ENCODE data around the gene COX6A1. TPM values are rescaled to one million over a fixed set of nuclear protein-coding genes. Genes with fewer than 3 reads are reported as not detected.
A peak's percentile ranks its signal among the peaks of the same experiment; 100 is the strongest.

COX6A1 gene
- total and polyA plus RNA-seq, 4 experiments from 2014 or later: 144 to 1,220 (median 493) TPM

DNA sequence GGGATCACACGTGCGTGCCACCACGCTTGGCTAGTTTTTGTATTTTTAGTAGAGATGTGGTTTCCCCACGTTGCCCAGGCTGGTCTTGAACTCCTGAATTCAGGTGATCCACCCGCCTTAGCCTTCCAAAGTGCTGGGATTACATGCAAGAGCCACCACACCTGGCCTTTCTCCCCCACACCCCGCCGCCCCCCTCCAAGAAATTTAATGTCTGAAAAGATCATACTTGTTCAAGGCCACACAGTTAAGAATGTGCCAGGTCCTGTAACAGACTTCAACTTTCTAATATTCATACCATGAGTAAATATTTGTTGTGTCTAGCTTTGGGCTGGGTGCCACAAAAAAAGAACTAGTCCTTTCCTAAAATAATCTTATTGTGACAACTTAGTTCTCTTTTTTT lies 17.4 kb downstream of the COX6A1 start:
- intact Hi-C loops (cut with micrococcal nuclease): no loop called here
- H3K27ac ChIP-seq (ENCODE audit: low read depth, low read length): no peak overlapping the region
- no peak overlapping the region for H3K4me3 ChIP-seq (ENCODE audit: low read length in 2 of 2)
- POLR2A ChIA-PET (ENCODE audit: partially characterized antibody): interaction anchor here (0.6 to 5.8 kb wide), 2 partner anchors 14 to 1601 kb away, joined by 3 to 28 read pairs; partner anchors contain the start of gene SRSF9
- H3K36me3 ChIP-seq (ENCODE audit: insufficient read depth, low read length): peaks cover 34% of the 10 kb centered on the region
- H3K9me3 ChIP-seq (ENCODE audit: control insufficient read depth in 1 of 2, low read length in 2 of 2): no peaks in the 10 kb centered on the region
- H3K36me3 Mint-ChIP-seq: peaks cover 27 to 52% of the 10 kb centered on the region in 2 donors
- CTCF ChIA-PET (ENCODE audit: partially characterized antibody): interaction anchor here (19.4 kb wide), 1 partner anchor 14 kb away, joined by 187 read pairs; the partner anchor contains the start of gene SRSF9
- H3K27me3 Mint-ChIP-seq: no peaks in the 10 kb centered on the region
- H3K27me3 ChIP-seq (ENCODE audit: insufficient read depth, low read length): no peaks in the 10 kb centered on the region
- H3K9me3 Mint-ChIP-seq: no peaks in the 10 kb centered on the region
- peaks cover 13% of the 10 kb centered on the region for H3K4me1 ChIP-seq (ENCODE audit: insufficient read depth, low read length)
- H3K27ac Mint-ChIP-seq: peak overlapping the region in 2 of 7 donors; percentile 22 to 62
- H3K4me1 Mint-ChIP-seq: peaks cover 0 to 11% (median 6%) of the 10 kb centered on the region in 4 donors
- no peak for DNase-seq
- H3K4me3 Mint-ChIP-seq: no peak overlapping the region

DNA sequence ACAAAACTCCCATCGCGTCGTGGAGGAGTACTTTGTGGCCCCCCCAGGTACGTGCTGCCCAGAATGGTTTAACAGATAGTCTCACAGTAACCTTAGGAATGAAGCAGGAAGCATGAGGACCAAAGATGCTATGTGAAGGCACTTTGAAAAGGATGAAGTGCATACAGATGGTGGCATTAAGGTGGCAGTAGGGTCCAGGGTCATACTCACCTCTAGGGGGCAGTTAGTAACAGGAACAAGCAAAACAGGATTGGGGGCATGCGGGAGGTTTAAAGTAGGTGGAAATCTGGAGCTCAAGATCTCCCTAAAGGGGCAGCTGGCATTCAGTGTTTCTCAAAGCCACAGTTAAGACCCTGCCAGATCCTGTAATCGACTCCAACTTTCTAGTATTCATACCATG lies 19.2 kb downstream of the COX6A1 start:
- Histone ChIP-seq H3K27ac (ENCODE audit: low read depth, low read length) (no peak overlapping the region), H3K27me3 (ENCODE audit: insufficient read depth, low read length) (no peaks in the 10 kb centered on the region), H3K36me3 (ENCODE audit: insufficient read depth, low read length) (peaks cover 37% of the 10 kb centered on the region), H3K9me3 (ENCODE audit: control insufficient read depth in 1 of 2, low read length in 2 of 2) (no peaks in the 10 kb centered on the region), H3K4me3 (ENCODE audit: low read length in 2 of 2) (no peak overlapping the region), H3K4me1 (ENCODE audit: insufficient read depth, low read length) (peaks cover 13% of the 10 kb centered on the region)
- ChIA-PET POLR2A (ENCODE audit: partially characterized antibody) (interaction anchor here (1.2 to 1.7 kb wide), 5 partner anchors 9 to 39 kb away, joined by 3 to 6 read pairs (median 5); partner anchors contain the start of genes COX6A1, DYNLL1 and SRSF9), CTCF (ENCODE audit: partially characterized antibody) (interaction anchor here (0.8 to 19.4 kb wide), 7 partner anchors 12 to 192 kb away, joined by 4 to 187 read pairs (median 5); partner anchors contain the start of genes COX6A1, GATC, POP5 and SRSF9)
- DNase-seq: no peak
- Mint-ChIP-seq H3K4me3 (no peak overlapping the region), H3K4me1 (peaks cover 0 to 11% (median 6%) of the 10 kb centered on the region in 4 donors), H3K36me3 (peaks cover 35 to 60% of the 10 kb centered on the region in 2 donors), H3K27me3 (no peaks in the 10 kb centered on the region), H3K27ac (peak overlapping the region in 2 of 7 donors; percentile 3 to 73), H3K9me3 (no peaks in the 10 kb centered on the region)
- intact Hi-C loops (cut with micrococcal nuclease): no loop called here

DNA sequence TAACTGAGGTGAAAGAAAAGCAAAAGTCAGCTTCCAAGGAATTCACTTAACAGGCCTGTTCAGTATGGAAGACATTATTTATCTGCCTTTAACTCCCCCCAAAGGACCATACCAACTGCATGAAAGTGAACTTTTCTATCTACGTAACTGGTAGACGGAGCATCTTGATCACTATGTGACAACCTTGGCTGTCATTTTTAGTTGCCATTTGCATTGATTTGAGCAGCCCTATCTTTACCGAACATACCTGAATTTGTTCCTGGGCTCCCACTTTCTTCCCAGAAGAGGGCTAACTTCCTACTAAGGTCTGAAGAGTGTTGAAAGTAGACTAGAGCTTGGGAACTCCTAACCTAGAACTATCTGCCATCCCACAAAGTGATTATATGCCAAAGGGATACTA lies 22.2 kb downstream of the COX6A1 start:
- no peaks in the 10 kb centered on the region for H3K9me3 Mint-ChIP-seq
- peaks cover under 1 to 16% (median 5%) of the 10 kb centered on the region in 4 donors for H3K4me1 Mint-ChIP-seq
- Histone ChIP-seq H3K27ac (ENCODE audit: low read depth, low read length) (no peak overlapping the region), H3K27me3 (ENCODE audit: insufficient read depth, low read length) (no peaks in the 10 kb centered on the region), H3K9me3 (ENCODE audit: control insufficient read depth in 1 of 2, low read length in 2 of 2) (no peaks in the 10 kb centered on the region), H3K36me3 (ENCODE audit: insufficient read depth, low read length) (peaks cover 58% of the 10 kb centered on the region), H3K4me1 (ENCODE audit: insufficient read depth, low read length) (no peaks in the 10 kb centered on the region), H3K4me3 (ENCODE audit: low read length in 2 of 2) (no peak overlapping the region)
- CTCF ChIA-PET (ENCODE audit: partially characterized antibody): interaction anchor here (1.0 to 19.4 kb wide), 4 partner anchors 9 to 36 kb away, joined by 3 to 187 read pairs (median 11); partner anchors contain the start of genes COX6A1, DYNLL1 and SRSF9
- intact Hi-C loops (cut with micrococcal nuclease): no loop called here
- no peak overlapping the region for H3K4me3 Mint-ChIP-seq
- H3K36me3 Mint-ChIP-seq: peaks cover 60 to 81% of the 10 kb centered on the region in 2 donors
- no peak overlapping the region for H3K27ac Mint-ChIP-seq
- POLR2A ChIA-PET (ENCODE audit: partially characterized antibody): interaction anchor here (2.9 kb wide), 1 partner anchor 9 kb away, joined by 15 read pairs; the partner anchor contains the start of gene SRSF9
- DNase-seq: no peak
- no peaks in the 10 kb centered on the region for H3K27me3 Mint-ChIP-seq

DNA sequence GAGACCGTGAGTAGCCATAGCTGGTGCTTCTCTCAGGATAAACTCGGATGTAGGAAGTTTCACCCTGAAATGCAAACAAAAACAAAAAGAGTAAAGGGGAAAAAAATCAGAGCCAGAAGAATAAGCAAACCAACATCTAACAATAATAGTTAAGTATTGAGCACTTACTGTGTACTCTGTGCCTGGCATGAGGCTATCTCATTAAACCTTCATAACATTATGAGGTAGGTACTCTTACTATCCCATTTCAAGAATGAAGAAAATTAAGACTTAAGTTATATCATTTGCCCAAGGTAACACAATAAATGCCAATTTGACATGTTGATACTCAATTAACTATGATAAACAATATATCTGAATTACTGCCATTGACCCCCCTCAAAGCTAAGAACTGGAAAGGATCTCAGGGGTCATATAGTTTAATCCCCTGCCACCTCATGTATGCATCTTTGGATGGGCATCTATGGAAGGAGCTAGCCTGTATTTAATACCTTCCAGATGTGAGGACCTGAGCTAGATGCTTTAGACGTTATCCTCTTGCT lies 24.3 kb downstream of the COX6A1 start:
- peaks cover 57 to 83% of the 10 kb centered on the region in 2 donors for H3K36me3 Mint-ChIP-seq
- no peak overlapping the region for H3K27ac ChIP-seq (ENCODE audit: low read depth, low read length)
- peaks cover 5 to 24% (median 16%) of the 10 kb centered on the region in 4 donors for H3K4me1 Mint-ChIP-seq
- peaks cover 56% of the 10 kb centered on the region for H3K36me3 ChIP-seq (ENCODE audit: insufficient read depth, low read length)
- DNase-seq: no peak
- peaks cover 15% of the 10 kb centered on the region for H3K4me1 ChIP-seq (ENCODE audit: insufficient read depth, low read length)
- CTCF ChIA-PET (ENCODE audit: partially characterized antibody): interaction anchor here (15.8 kb wide), 1 partner anchor 11 kb away, joined by 187 read pairs; the partner anchor contains the start of genes GATC and TRIAP1
- intact Hi-C loops (cut with micrococcal nuclease): no loop called here
- H3K9me3 ChIP-seq (ENCODE audit: control insufficient read depth in 1 of 2, low read length in 2 of 2): no peaks in the 10 kb centered on the region
- H3K27me3 Mint-ChIP-seq: no peaks in the 10 kb centered on the region
- POLR2A ChIA-PET (ENCODE audit: partially characterized antibody): interaction anchor here (2.0 to 2.2 kb wide), 2 partner anchors 34 to 170 kb away, joined by 4 to 8 read pairs; partner anchors contain the start of genes DYNLL1 and RNU4-2
- H3K27me3 ChIP-seq (ENCODE audit: insufficient read depth, low read length): no peaks in the 10 kb centered on the region
- no peaks in the 10 kb centered on the region for H3K9me3 Mint-ChIP-seq
- no peak overlapping the region for H3K4me3 Mint-ChIP-seq
- H3K27ac Mint-ChIP-seq: peak overlapping the region in 2 of 7 donors; percentile 24 to 27
- H3K4me3 ChIP-seq (ENCODE audit: low read length in 2 of 2): no peak overlapping the region

DNA sequence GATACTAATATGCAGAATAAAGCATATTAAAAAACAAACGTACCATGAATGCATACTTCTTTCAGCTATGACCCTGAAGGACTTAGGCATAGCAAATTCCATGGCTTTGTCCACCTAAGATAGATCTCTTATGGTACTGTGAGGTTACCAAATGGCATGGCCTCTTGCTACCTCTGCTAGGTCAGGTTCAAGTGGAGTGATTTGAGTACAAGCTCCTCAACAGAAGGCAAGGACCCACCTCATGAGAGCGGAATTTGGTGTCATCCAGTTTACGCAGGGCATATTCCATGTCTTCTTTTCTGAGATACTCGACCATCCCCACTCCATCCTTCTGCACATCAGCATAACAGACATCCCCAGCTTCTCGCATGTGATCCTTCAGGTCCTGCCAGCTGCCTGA lies 25.8 kb downstream of the COX6A1 start:
- intact Hi-C loops (cut with micrococcal nuclease): no loop called here
- H3K4me3 Mint-ChIP-seq: no peak overlapping the region
- CTCF ChIA-PET (ENCODE audit: partially characterized antibody): interaction anchor here (1.0 to 15.8 kb wide), 7 partner anchors 12 to 186 kb away, joined by 4 to 187 read pairs (median 5); partner anchors contain the start of genes DYNLL1, GATC and TRIAP1

DNA sequence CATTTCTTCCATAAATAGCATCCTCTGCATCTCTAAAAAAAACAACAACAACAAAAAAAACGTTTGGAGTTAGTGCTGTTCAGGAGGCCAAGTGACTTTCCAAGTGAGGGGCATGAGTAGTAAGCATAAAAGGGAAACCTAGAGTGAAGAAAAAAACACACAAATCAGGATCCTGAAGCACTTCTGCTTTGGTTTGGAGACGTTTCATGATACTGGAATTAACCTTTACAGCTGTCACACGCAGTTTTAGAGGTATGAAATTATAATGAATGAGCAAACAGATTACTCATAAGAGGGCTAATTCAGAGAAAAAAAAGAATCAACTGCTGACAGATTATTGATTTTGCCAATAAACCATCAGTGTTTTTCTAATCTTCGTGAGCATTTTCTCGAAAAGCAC lies 27.8 kb downstream of the COX6A1 start:
- Mint-ChIP-seq H3K27me3 (no peaks in the 10 kb centered on the region), H3K27ac (peak overlapping the region in 3 of 7 donors; percentile 17 to 89 (median 37)), H3K9me3 (no peaks in the 10 kb centered on the region), H3K4me1 (peaks cover 10 to 48% (median 33%) of the 10 kb centered on the region in 4 donors), H3K36me3 (peaks cover 42 to 67% of the 10 kb centered on the region in 2 donors), H3K4me3 (no peak overlapping the region)
- H3K27ac ChIP-seq (ENCODE audit: low read depth, low read length): no peak overlapping the region
- intact Hi-C loops (cut with micrococcal nuclease): loop anchor here (1.0 kb wide), 2 partner anchors 26 to 109 kb away; no protein-coding TSS in a partner anchor
- DNase-seq: no peak
- peaks cover 39% of the 10 kb centered on the region for H3K4me1 ChIP-seq (ENCODE audit: insufficient read depth, low read length)
- CTCF ChIA-PET (ENCODE audit: partially characterized antibody): interaction anchor here (0.7 to 15.8 kb wide), 10 partner anchors 14 to 862 kb away, joined by 3 to 187 read pairs (median 6); partner anchors contain the start of genes COX6A1, GATC, PLA2G1B and TRIAP1
- H3K9me3 ChIP-seq (ENCODE audit: control insufficient read depth in 1 of 2, low read length in 2 of 2): no peaks in the 10 kb centered on the region
- H3K36me3 ChIP-seq (ENCODE audit: insufficient read depth, low read length): peaks cover 39% of the 10 kb centered on the region
- H3K4me3 ChIP-seq (ENCODE audit: low read length in 2 of 2): no peak overlapping the region
- POLR2A ChIA-PET (ENCODE audit: partially characterized antibody): interaction anchor here (0.6 to 2.1 kb wide), 3 partner anchors 16 to 21 kb away, joined by 3 to 4 read pairs (median 4); partner anchors contain the start of genes GATC and TRIAP1
- no peaks in the 10 kb centered on the region for H3K27me3 ChIP-seq (ENCODE audit: insufficient read depth, low read length)

More for the DNA sequence above, 25.8 kb downstream of the COX6A1 start:
- Histone ChIP-seq H3K4me1 (ENCODE audit: insufficient read depth, low read length) (peaks cover 29% of the 10 kb centered on the region), H3K27ac (ENCODE audit: low read depth, low read length) (no peak overlapping the region), H3K27me3 (ENCODE audit: insufficient read depth, low read length) (no peaks in the 10 kb centered on the region), H3K9me3 (ENCODE audit: control insufficient read depth in 1 of 2, low read length in 2 of 2) (no peaks in the 10 kb centered on the region), H3K36me3 (ENCODE audit: insufficient read depth, low read length) (peaks cover 48% of the 10 kb centered on the region), H3K4me3 (ENCODE audit: low read length in 2 of 2) (no peak overlapping the region)
- POLR2A ChIA-PET (ENCODE audit: partially characterized antibody): interaction anchor here (2.0 to 2.2 kb wide), 2 partner anchors 33 to 172 kb away, joined by 4 to 8 read pairs; partner anchors contain the start of genes DYNLL1 and RNU4-2
- no peaks in the 10 kb centered on the region for H3K27me3 Mint-ChIP-seq
- peaks cover 51 to 83% of the 10 kb centered on the region in 2 donors for H3K36me3 Mint-ChIP-seq
- H3K4me1 Mint-ChIP-seq: peaks cover 7 to 38% (median 27%) of the 10 kb centered on the region in 4 donors
- H3K9me3 Mint-ChIP-seq: no peaks in the 10 kb centered on the region
- DNase-seq: no peak
- peak overlapping the region in 3 of 7 donors; percentile 1 to 71 (median 27) for H3K27ac Mint-ChIP-seq
